ENCODE measurements around the gene EPC2.

GRCh38 chr2:148613231-148614013 lies 31.1 kb upstream of the EPC2 start:
- TF ChIP-seq CTCF (IDR thresholded peaks at IDR 0.05) = no peak
- no peak for TF ChIP-seq POLR2A (IDR thresholded peaks at IDR 0.05)

Measured in breast epithelium (tissue), 3 donors.